GM12878 (cell line): Measurements from ENCODE around the gene COL6A6.

ENCODE experiments used
- ATF2 ChIP-seq: IDR thresholded peaks from 2 replicates; pipeline ENCODE4 v1.6.1; 2012; ENCODE audit warnings: low read length, inconsistent platforms
- CTCF ChIP-seq, 3 experiments: IDR thresholded peaks in 2 of 3; conservative IDR thresholded peaks in 1 of 3; 2 replicates each; pipeline ENCODE4 v1.5.1; 2011; ENCODE audit warnings: low read depth in 3 of 3, low read length in 3 of 3, mild to moderate bottlenecking in 3 of 3, control low read depth in 2 of 3, moderate library complexity in 2 of 3, inconsistent platforms in 1 of 3, mixed read lengths in 1 of 3; ENCODE audit not compliant: control insufficient read depth in 2 of 3, insufficient read depth in 1 of 3; ENCODE audit errors: extremely low read depth in 1 of 3
- ETV6 ChIP-seq, 2 experiments: fragments of 450-650 bp in 1 of 2; IDR thresholded peaks in 1 of 2; conservative IDR thresholded peaks in 1 of 2; 2 replicates each; pipeline ENCODE4 v1.6.1; 2014; ENCODE audit warnings: antibody characterized with exemption in 1 of 2, borderline replicate concordance in 1 of 2, low read depth in 1 of 2, mild to moderate bottlenecking in 1 of 2, moderate library complexity in 1 of 2
- EZH2 ChIP-seq: IDR thresholded peaks from 2 replicates; pipeline ENCODE4 v1.6.1; 2012; ENCODE audit warnings: low read depth, mild to moderate bottlenecking, control low read depth, inconsistent platforms, low read length, borderline replicate concordance; ENCODE audit not compliant: control insufficient read depth
- IKZF1 ChIP-seq: fragments of 450-650 bp; conservative IDR thresholded peaks from 2 replicates; pipeline ENCODE4 v1.6.1; 2017; ENCODE audit warnings: antibody characterized with exemption, mild to moderate bottlenecking
- MAX ChIP-seq: IDR thresholded peaks from 2 replicates; pipeline ENCODE4 v1.6.1; 2012; ENCODE audit warnings: low read depth, low read length, improper control_type of control experiment
- NFYB ChIP-seq: IDR thresholded peaks from 2 replicates; pipeline ENCODE4 v1.6.1; 2011; ENCODE audit warnings: low read depth, mild to moderate bottlenecking, low read length, improper control_type of control experiment, moderate library complexity; ENCODE audit not compliant: insufficient read depth
- POLR2A ChIP-seq: IDR thresholded peaks from 2 replicates; pipeline ENCODE4 v1.6.1; 2011; ENCODE audit warnings: low read depth, mild to moderate bottlenecking, low read length
- POLR2AphosphoS5 ChIP-seq: IDR thresholded peaks from 2 replicates; pipeline ENCODE4 v1.6.1; 2011; ENCODE audit warnings: mild to moderate bottlenecking, low read length, inconsistent platforms
- SIN3A ChIP-seq: IDR thresholded peaks from 2 replicates; pipeline ENCODE4 v1.6.1; 2012; ENCODE audit warnings: low read depth, low read length, improper control_type of control experiment
- SREBF2 ChIP-seq: IDR thresholded peaks from 2 replicates; pipeline ENCODE4 v1.6.1; 2012; ENCODE audit warnings: mild to moderate bottlenecking, low read length
- SUZ12 ChIP-seq: fragments of 200-600 bp; sonication (generic); IDR thresholded peaks from one replicate; pipeline ENCODE4 v1.6.1; 2018; ENCODE audit warnings: antibody characterized with exemption, mild to moderate bottlenecking; ENCODE audit not compliant: unreplicated experiment
- ZBTB4 ChIP-seq: fragments of 450-650 bp; formaldehyde crosslinking; IDR thresholded peaks from 2 replicates; pipeline ENCODE4 v1.4.0; 2022; ENCODE audit warnings: mild to moderate bottlenecking, moderate library complexity
- ZSCAN29 ChIP-seq: fragments of 450-650 bp; IDR thresholded peaks from 2 replicates; pipeline ENCODE4 v1.6.1; 2017; ENCODE audit warnings: mild to moderate bottlenecking, moderate library complexity

GRCh38 chr3:130517602-130518001 lies 625 bp downstream of the COL6A6 start:
- TF ChIP-seq SUZ12, result no peak
- TF ChIP-seq MAX, result no peak
- no peak for TF ChIP-seq ETV6 (conservative IDR thresholded peaks at IDR 0.05 in 1 of 2, IDR thresholded peaks at IDR 0.05 in 1 of 2; ENCODE audit: borderline replicate concordance in 1 of 2, low read depth in 1 of 2)
- TF ChIP-seq IKZF1, result no peak
- no peak for TF ChIP-seq EZH2
- TF ChIP-seq POLR2AphosphoS5, result no peak
- no peak for TF ChIP-seq NFYB
- TF ChIP-seq CTCF (IDR thresholded peaks at IDR 0.05 in 2 of 3, conservative IDR thresholded peaks at IDR 0.05 in 1 of 3; ENCODE audit: control insufficient read depth in 2 of 3, extremely low read depth in 1 of 3, insufficient read depth in 1 of 3, low read depth in 3 of 3, low read length in 3 of 3), result no peak
- no peak for TF ChIP-seq SREBF2
- TF ChIP-seq SIN3A, result no peak
- no peak for TF ChIP-seq ZBTB4 (CRISPR knock-in tag)
- TF ChIP-seq POLR2A, result no peak
- no peak for TF ChIP-seq ATF2
- no peak for TF ChIP-seq ZSCAN29
